Subcutaneous abdominal adipose tissue (tissue), 5 donors: Measurements from ENCODE around the gene NEBL.

Source experiments
- H3K27ac ChIP-seq: one replicate; pipeline ENCODE4 v1.7.0; 2013; ENCODE audit warnings: low read depth, mild to moderate bottlenecking, inconsistent platforms, low read length, moderate library complexity
- H3K27me3 ChIP-seq, 5 donors: one replicate each; pipeline ENCODE4 v1.7.0; 2013; ENCODE audit warnings: low read length in 5 of 5, inconsistent platforms in 1 of 5; ENCODE audit not compliant: control insufficient read depth in 5 of 5, insufficient read depth in 4 of 5
- H3K36me3 ChIP-seq, 5 donors: one replicate each; pipeline ENCODE4 v1.7.0; 2013; ENCODE audit warnings: low read length in 5 of 5; ENCODE audit not compliant: control insufficient read depth in 5 of 5, insufficient read depth in 5 of 5
- H3K4me1 ChIP-seq, 5 donors: one replicate each; pipeline ENCODE4 v1.7.0; 2013; ENCODE audit warnings: low read length in 5 of 5, mild to moderate bottlenecking in 3 of 5, moderate library complexity in 1 of 5; ENCODE audit not compliant: control insufficient read depth in 5 of 5, insufficient read depth in 5 of 5
- H3K4me3 ChIP-seq, 5 donors: one replicate each; pipeline ENCODE4 v1.7.0; 2013; ENCODE audit warnings: low read length in 5 of 5, low read depth in 1 of 5
- H3K9ac ChIP-seq, 5 donors: one replicate each; pipeline ENCODE4 v1.7.0; 2013; ENCODE audit warnings: low read length in 5 of 5, mild to moderate bottlenecking in 4 of 5, moderate library complexity in 3 of 5
- H3K9me3 ChIP-seq, 5 donors: one replicate each; pipeline ENCODE4 v1.7.0; 2013; ENCODE audit warnings: low read length in 5 of 5; ENCODE audit not compliant: control insufficient read depth in 5 of 5
- donor health status: healthy.
- donor health status: healthy.
- donor health status: healthy.
- donor health status: healthy.
- donor health status: healthy.

Gene NEBL

DNA sequence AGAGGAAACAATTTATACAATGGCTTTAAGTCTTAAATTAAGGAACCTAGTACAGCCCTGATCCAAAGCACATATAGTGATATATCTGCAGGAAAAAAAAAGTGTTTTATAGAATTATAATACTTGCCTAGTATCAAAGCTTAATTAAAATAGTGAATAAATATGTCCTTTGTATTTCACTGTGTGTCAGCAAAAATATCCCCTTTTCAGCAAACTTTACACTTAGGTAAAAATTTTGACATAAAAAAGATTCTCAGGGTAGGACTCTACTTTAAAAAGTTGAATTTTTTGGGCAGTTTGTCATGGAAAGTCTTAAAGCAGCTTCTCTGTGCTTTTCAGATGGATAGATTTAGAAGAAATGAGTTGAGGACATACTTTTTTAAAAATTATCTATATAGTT, 12.7 kb upstream of the NEBL start:
- no peak overlapping the region for H3K9ac ChIP-seq
- no peaks in the 10 kb centered on the region for H3K4me1 ChIP-seq
- no peak overlapping the region for H3K4me3 ChIP-seq
- H3K27ac ChIP-seq, result no peak overlapping the region
- no peaks in the 10 kb centered on the region for H3K9me3 ChIP-seq
- no peaks in the 10 kb centered on the region for H3K36me3 ChIP-seq
- no peaks in the 10 kb centered on the region for H3K27me3 ChIP-seq

GRCh38 chr10:20908391-20908790, 11.3 kb upstream of the NEBL start:
- no peaks in the 10 kb centered on the region for H3K36me3 ChIP-seq
- H3K27ac ChIP-seq, result no peak overlapping the region
- no peak overlapping the region for H3K9ac ChIP-seq
- no peaks in the 10 kb centered on the region for H3K9me3 ChIP-seq
- no peak overlapping the region for H3K4me3 ChIP-seq
- no peaks in the 10 kb centered on the region for H3K27me3 ChIP-seq
- no peaks in the 10 kb centered on the region for H3K4me1 ChIP-seq

DNA sequence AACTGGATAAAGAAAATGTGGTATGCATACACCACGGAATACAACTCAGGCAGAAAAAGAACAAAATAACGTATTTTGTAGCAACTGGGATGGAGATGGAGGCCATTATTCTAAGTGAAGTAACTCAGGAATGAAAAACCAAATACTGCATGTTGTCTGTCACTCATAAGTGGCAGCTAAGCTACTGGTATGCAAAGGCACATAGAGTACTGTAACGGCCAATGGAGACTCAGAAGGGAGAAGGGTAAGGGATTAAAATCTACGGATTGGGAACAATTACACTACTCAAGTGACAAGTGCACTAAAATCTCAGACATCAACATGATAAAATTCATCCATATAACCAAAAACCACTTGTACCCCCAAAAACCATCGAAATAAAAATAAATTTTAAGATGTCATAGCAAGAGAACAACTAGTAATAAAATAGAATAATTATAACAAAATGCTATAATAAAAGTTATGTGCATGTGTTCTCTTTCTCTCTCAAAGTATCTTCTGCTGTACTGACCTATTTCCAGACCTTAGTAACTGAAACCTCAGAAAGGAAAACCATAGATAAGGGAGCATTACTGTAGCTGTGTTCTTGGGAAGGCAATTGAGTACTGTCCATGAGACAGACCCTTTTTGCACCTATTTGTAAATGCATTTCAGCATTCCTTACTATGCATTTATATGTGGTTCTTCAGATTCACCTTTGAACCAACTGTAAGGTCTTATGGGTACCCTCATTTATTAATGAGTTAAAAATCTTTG, 6.7 kb upstream of the NEBL start:
- Histone ChIP-seq H3K9ac (no peak overlapping the region), H3K27ac (no peak overlapping the region), H3K27me3 (no peaks in the 10 kb centered on the region), H3K9me3 (no peaks in the 10 kb centered on the region), H3K4me1 (no peaks in the 10 kb centered on the region), H3K36me3 (no peaks in the 10 kb centered on the region), H3K4me3 (no peak overlapping the region)

GRCh38 chr10:20901110-20901509, 4.0 kb upstream of the NEBL start:
- H3K4me1 ChIP-seq, result no peaks in the 10 kb centered on the region

DNA sequence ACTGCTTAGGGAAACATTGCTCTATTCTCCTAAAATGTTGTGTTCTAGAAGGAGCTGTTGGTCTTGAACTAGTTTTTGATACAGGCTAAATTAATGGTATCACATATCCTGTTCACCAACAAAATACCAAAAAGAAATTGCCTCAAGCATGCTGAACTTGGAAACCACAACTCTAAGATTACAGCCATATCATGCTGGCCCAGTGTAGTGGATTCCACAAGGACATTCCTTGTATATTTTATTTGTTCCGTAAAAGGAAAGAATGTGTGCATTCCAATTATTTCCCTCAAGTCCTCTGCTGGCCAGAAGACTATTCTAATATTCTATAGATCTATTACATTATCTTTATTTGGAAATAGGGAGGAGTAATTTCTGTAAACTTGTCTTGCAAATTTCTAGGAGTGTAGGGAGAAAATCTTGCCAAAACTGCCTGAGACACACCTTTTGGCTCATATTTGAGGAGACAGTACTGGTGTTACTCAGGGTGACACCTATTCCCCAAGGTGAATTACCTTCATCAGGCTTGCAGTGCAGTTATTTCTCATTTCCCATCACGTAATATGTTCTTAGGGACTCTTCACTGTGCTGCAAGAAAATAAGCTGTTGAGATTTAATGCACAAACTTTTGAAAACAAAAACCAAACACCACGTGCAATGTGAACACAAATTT, 1.9 kb upstream of the NEBL start:
- H3K9ac ChIP-seq, result no peak overlapping the region

More at GRCh38 chr10:20901110-20901509, 4.0 kb upstream of the NEBL start:
- Histone ChIP-seq H3K9ac (no peak overlapping the region), H3K4me3 (no peak overlapping the region), H3K27ac (no peak overlapping the region), H3K9me3 (no peaks in the 10 kb centered on the region), H3K27me3 (no peaks in the 10 kb centered on the region), H3K36me3 (no peaks in the 10 kb centered on the region)

GRCh38 chr10:20893297-20893696, 3.8 kb downstream of the NEBL start:
- no peaks in the 10 kb centered on the region for H3K4me1 ChIP-seq
- H3K36me3 ChIP-seq, result no peaks in the 10 kb centered on the region
- no peak overlapping the region for H3K4me3 ChIP-seq
- H3K27me3 ChIP-seq, result peaks cover 0 to 3% (median 0%) of the 10 kb centered on the region in 5 donors
- H3K9me3 ChIP-seq, result no peaks in the 10 kb centered on the region
- no peak overlapping the region for H3K9ac ChIP-seq
- H3K27ac ChIP-seq, result no peak overlapping the region

More for the DNA sequence above, 1.9 kb upstream of the NEBL start:
- H3K4me1 ChIP-seq, result no peaks in the 10 kb centered on the region
- no peaks in the 10 kb centered on the region for H3K36me3 ChIP-seq
- no peak overlapping the region for H3K4me3 ChIP-seq
- no peaks in the 10 kb centered on the region for H3K27me3 ChIP-seq
- H3K9me3 ChIP-seq, result no peaks in the 10 kb centered on the region
- H3K27ac ChIP-seq, result no peak overlapping the region

DNA sequence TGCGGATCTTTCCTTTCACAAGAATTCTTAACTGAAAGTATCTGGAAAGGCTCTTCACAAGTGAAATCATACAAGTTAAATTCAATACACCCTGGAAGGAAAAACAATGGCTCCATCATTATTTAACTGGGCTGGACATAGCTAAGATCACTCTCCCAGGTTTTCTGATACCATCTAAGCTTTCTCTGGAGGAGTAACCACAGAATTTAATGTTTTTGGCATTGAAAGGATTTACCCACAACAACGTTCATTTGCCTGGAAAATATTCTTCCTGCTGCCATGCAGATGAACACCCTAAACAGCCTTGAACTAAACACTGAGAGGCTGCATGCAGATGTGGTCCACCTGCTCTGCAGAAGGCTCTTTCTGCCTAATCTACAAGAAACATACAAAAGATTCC, 4.3 kb downstream of the NEBL start:
- peaks cover 0 to 3% (median 0%) of the 10 kb centered on the region in 5 donors for H3K27me3 ChIP-seq
- no peak overlapping the region for H3K9ac ChIP-seq
- no peaks in the 10 kb centered on the region for H3K36me3 ChIP-seq
- no peaks in the 10 kb centered on the region for H3K4me1 ChIP-seq
- H3K9me3 ChIP-seq, result no peaks in the 10 kb centered on the region
- no peak overlapping the region for H3K4me3 ChIP-seq
- no peak overlapping the region for H3K27ac ChIP-seq

- H3K4me3 ChIP-seq, result no peak overlapping the region
- peaks cover 0 to 3% (median 0%) of the 10 kb centered on the region in 5 donors for H3K27me3 ChIP-seq
- no peak overlapping the region for H3K27ac ChIP-seq
- no peak overlapping the region for H3K9ac ChIP-seq
- no peaks in the 10 kb centered on the region for H3K36me3 ChIP-seq
- H3K9me3 ChIP-seq, result no peaks in the 10 kb centered on the region
- no peaks in the 10 kb centered on the region for H3K4me1 ChIP-seq
Measured at GRCh38 chr10:20892011-20892585, 5.0 kb downstream of the NEBL start.

- Histone ChIP-seq H3K4me3 (no peak overlapping the region), H3K27ac (no peak overlapping the region), H3K9me3 (no peaks in the 10 kb centered on the region), H3K9ac (no peak overlapping the region), H3K4me1 (no peaks in the 10 kb centered on the region), H3K36me3 (no peaks in the 10 kb centered on the region), H3K27me3 (peaks cover 0 to 3% (median 0%) of the 10 kb centered on the region in 5 donors)
Measured at GRCh38 chr10:20891338-20891714, 5.8 kb downstream of the NEBL start.
